Keratinocyte (primary cell): ENCODE measurements around the gene JTB. TPM values are rescaled to one million over a fixed set of nuclear protein-coding genes. Genes with fewer than 3 reads are reported as not detected.
"Not testable (repeated sequence)": the region's sequence is repeated elsewhere in the genome, so short reads cannot be mapped to it uniquely, and the experiment has no call there.

Experiments
- DNase-seq: peaks from one replicate; pipeline ENCODE4 v3.0.0-alpha.2; 2011; ENCODE audit warnings: low read depth, missing footprints, low spot score
- FAIRE-seq: peaks from 2 replicates; lab custom pipeline; 2011; peaks lifted over from hg19 to GRCh38; lab: Jason Lieb, UNC
- H2AFZ ChIP-seq: 2 replicates; pipeline ENCODE4 v1.6.0; 2012; ENCODE audit warnings: low read length, control low read depth, inconsistent platforms; ENCODE audit not compliant: control insufficient read depth
- H3K27ac ChIP-seq: 2 replicates; pipeline ENCODE4 v1.5.1; 2011; ENCODE audit warnings: low read length; ENCODE audit not compliant: control insufficient read depth, insufficient read depth
- H3K27me3 ChIP-seq: 3 replicates; pipeline ENCODE4 v1.6.0; 2011; ENCODE audit warnings: low read length; ENCODE audit not compliant: control insufficient read depth, insufficient read depth; ENCODE audit errors: extremely low read depth
- H3K36me3 ChIP-seq, 2 experiments: 2 replicates in 1 of 2; 3 replicates in 1 of 2; pipeline ENCODE4 v1.5.1; 2011; ENCODE audit warnings: low read length in 2 of 2, mild to moderate bottlenecking in 1 of 2; ENCODE audit not compliant: control insufficient read depth in 2 of 2, insufficient read depth in 2 of 2; ENCODE audit errors: extremely low read depth in 1 of 2
- H3K4me1 ChIP-seq: 3 replicates; pipeline ENCODE4 v1.5.1; 2011; ENCODE audit warnings: low read length; ENCODE audit not compliant: control insufficient read depth, insufficient read depth; ENCODE audit errors: extremely low read depth
- H3K4me2 ChIP-seq: 3 replicates; pipeline ENCODE4 v1.6.0; 2011; ENCODE audit warnings: low read depth, low read length; ENCODE audit not compliant: control insufficient read depth, insufficient read depth; ENCODE audit errors: extremely low read depth
- H3K4me3 ChIP-seq, 3 experiments: fragments of 200-600 bp in 1 of 3; sonication (generic) in 1 of 3; 2 replicates in 2 of 3; 3 replicates in 1 of 3; pipeline ENCODE4 v1.5.1; 2011 to 2016; ENCODE audit warnings: low read length in 3 of 3, mild to moderate bottlenecking in 3 of 3, control low read depth in 2 of 3, inconsistent platforms in 1 of 3, low read depth in 1 of 3, mixed read lengths in 1 of 3, mixed run types in 1 of 3, moderate library complexity in 1 of 3; ENCODE audit not compliant: control insufficient read depth in 2 of 3, insufficient read depth in 2 of 3; ENCODE audit errors: extremely low read depth in 1 of 3
- H3K79me2 ChIP-seq: 2 replicates; pipeline ENCODE4 v1.6.0; 2012; ENCODE audit warnings: low read length; ENCODE audit not compliant: control insufficient read depth, insufficient read depth
- H3K9ac ChIP-seq: 3 replicates; pipeline ENCODE4 v1.6.0; 2011; ENCODE audit warnings: low read length; ENCODE audit not compliant: control insufficient read depth, insufficient read depth; ENCODE audit errors: extremely low read depth
- H3K9me1 ChIP-seq: 3 replicates; pipeline ENCODE4 v1.6.0; 2011; ENCODE audit warnings: low read length; ENCODE audit not compliant: control insufficient read depth, insufficient read depth; ENCODE audit errors: extremely low read depth
- H3K9me3 ChIP-seq: 2 replicates; pipeline ENCODE4 v1.5.1; 2012; ENCODE audit warnings: low read depth, low read length; ENCODE audit not compliant: control insufficient read depth
- H4K20me1 ChIP-seq: 3 replicates; pipeline ENCODE4 v1.6.0; 2011; ENCODE audit warnings: low read length; ENCODE audit not compliant: control insufficient read depth, insufficient read depth; ENCODE audit errors: extremely low read depth
- EZH2 ChIP-seq: IDR thresholded peaks from one replicate; pipeline ENCODE4 v1.6.1; 2012; ENCODE audit warnings: inconsistent platforms, mild to moderate bottlenecking, low read length, moderate library complexity
- dilution Hi-C: fragments of 300-500 bp; cut with MboI; formaldehyde crosslinking; loops from one replicate; pipeline ENCODE4 v1.7.0; 2020; ENCODE audit warnings: low sequenced_read_pairs; ENCODE audit not compliant: extremely low pct_ligation_motif_present
- polyA plus RNA-seq, 5 experiments: library from polyadenylated mRNA; depleted of rRNA in 3 of 5; stranded (reverse) in 3 of 5; stranded (forward) in 1 of 5; unstranded in 1 of 5; fragments of >200 nt; gene quantifications; 1 replicate in 1 of 5; 2 replicates in 3 of 5; 3 replicates in 1 of 5; pipeline versions ENCODE4 v1.2.1 to v1.2.3, GENCODE V29; 2011 to 2012; ENCODE audit warnings: missing spikeins in 2 of 5, low read depth in 1 of 5, low replicate concordance in 1 of 5
- TF ChIP-seq, protein P1 (sequence below), 3 experiments: IDR thresholded peaks in 1 of 3; conservative IDR thresholded peaks in 1 of 3; optimal IDR thresholded peaks in 1 of 3; 2 replicates in 2 of 3; 3 replicates in 1 of 3; pipeline versions ENCODE3 to v1.5.1; 2011; ENCODE audit warnings: low read length in 3 of 3, mild to moderate bottlenecking in 3 of 3, moderate library complexity in 2 of 3, control low read depth in 1 of 3, inconsistent platforms in 1 of 3; ENCODE audit not compliant: insufficient read depth in 2 of 3; ENCODE audit errors: extremely low read depth in 1 of 3

JTB gene
- polyA plus RNA-seq, 1 donor (not counting 4 experiments of a cell fraction or from before 2014, with no cell fraction given) = 83.4 TPM

DNA sequence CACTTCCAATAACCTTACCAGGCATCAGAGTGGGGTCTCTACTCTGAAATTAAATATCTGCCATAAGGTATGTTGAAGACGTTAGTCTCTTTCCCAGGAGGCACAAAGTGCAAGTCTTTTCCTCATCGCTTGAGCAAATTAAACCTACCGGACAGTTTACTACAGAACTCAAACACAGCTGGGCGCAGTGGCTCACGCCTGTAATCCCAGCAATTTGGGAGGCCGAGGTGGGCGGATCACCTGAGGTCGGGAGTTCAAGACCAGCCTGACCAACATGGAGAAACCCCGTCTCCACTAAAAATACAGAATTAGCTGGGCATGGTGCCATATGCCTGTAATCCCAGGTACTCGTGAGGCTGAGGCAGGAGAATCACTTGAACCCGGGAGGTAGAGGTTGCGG lies 1.6 kb upstream of the JTB start:
- H2AFZ ChIP-seq, FAIRE-seq, H3K27me3 ChIP-seq, H3K9me1 ChIP-seq, H3K9ac ChIP-seq, H4K20me1 ChIP-seq, dilution Hi-C loops, H3K4me2 ChIP-seq, DNase-seq, H3K27ac ChIP-seq, H3K4me3 ChIP-seq, H3K9me3 ChIP-seq: not testable (repeated sequence)
- peaks cover 16% of the 10 kb centered on the region for H3K79me2 ChIP-seq
- H3K36me3 ChIP-seq = peaks cover 12 to 14% of the 10 kb centered on the region in 2 experiments
- H3K4me1 ChIP-seq = peaks cover 13% of the 10 kb centered on the region

DNA sequence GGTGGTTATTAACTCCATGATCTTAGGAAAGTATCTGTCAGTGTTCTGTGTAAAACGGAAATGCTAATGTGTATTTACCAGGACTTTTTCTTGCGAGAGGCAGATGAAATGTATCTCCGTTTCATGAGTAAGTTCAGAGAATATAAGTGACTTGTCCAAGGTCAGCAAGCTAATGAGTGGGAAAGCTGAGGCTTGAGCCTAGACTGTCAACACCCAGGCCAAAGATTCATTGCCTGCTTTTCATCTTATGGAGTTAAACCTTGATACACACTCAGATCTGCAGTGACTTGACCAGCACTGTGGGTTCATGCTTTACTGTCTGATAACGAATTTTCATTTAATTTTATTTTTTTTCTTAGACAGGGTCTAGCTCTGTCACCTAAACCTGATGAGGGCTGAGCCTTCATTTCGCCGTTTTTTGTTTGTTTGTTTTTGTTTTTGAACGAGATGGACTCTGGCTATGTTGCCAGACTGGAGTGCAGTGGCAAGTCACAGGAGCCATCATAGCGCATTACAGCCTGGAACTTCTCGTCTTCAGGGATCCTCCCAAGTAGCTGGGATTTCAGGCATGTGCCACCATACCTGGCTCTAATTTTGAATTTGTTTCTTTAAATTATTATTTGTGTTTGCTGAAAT lies 918 bp upstream of the JTB start:
- FAIRE-seq = no peak
- Histone ChIP-seq H3K79me2 (peaks cover 16% of the 10 kb centered on the region), H2AFZ (peak overlapping the region; percentile 100), H3K4me1 (peaks cover 13% of the 10 kb centered on the region), H3K4me3 (peak overlapping the region; percentile 91 to 98 (median 95)), H3K36me3 (peaks cover 11 to 20% of the 10 kb centered on the region in 2 experiments), H3K4me2 (peak overlapping the region; percentile 98), H3K27ac (peak overlapping the region; percentile 65), H3K9ac (peak overlapping the region; percentile 91), H3K9me1 (no peaks in the 10 kb centered on the region), H3K27me3 (no peaks in the 10 kb centered on the region), H3K9me3 (no peaks in the 10 kb centered on the region), H4K20me1 (no peaks in the 10 kb centered on the region)
- dilution Hi-C loops = no loop called here
- DNase-seq = no peak
- no peak for TF ChIP-seq EZH2
- TF ChIP-seq, protein P1, sequence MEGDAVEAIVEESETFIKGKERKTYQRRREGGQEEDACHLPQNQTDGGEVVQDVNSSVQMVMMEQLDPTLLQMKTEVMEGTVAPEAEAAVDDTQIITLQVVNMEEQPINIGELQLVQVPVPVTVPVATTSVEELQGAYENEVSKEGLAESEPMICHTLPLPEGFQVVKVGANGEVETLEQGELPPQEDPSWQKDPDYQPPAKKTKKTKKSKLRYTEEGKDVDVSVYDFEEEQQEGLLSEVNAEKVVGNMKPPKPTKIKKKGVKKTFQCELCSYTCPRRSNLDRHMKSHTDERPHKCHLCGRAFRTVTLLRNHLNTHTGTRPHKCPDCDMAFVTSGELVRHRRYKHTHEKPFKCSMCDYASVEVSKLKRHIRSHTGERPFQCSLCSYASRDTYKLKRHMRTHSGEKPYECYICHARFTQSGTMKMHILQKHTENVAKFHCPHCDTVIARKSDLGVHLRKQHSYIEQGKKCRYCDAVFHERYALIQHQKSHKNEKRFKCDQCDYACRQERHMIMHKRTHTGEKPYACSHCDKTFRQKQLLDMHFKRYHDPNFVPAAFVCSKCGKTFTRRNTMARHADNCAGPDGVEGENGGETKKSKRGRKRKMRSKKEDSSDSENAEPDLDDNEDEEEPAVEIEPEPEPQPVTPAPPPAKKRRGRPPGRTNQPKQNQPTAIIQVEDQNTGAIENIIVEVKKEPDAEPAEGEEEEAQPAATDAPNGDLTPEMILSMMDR (optimal IDR thresholded peaks at IDR 0.05 in 1 of 3, IDR thresholded peaks at IDR 0.05 in 1 of 3, conservative IDR thresholded peaks at IDR 0.05 in 1 of 3; ENCODE audit: extremely low read depth in 1 of 3, insufficient read depth in 2 of 3, low read length in 3 of 3) = no peak
